ENCODE data around the gene PLAC1.
A peak's percentile ranks its signal among the peaks of the same experiment; 100 is the strongest.

Gene PLAC1

DNA sequence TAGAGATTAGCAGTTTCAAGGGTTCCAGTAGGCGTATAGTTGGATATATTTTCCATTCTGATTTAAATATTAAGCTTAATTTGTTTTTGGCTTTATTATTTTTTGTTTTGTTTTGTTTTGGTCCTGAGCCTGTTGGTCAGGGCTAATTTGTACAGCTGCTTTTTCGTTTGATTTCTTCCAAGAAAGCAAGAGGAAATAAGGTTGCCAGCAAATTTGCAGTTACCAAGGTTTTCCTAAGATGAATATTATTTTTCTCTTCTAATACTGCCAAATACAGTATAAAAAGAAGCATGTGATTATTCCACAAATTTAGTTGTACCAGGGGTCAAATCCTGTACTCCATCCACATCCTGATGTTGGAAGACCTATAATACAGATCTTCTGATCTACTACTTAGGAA lies 24.9 kb downstream of the PLAC1 start:
- FAIRE-seq (no peak), DNase-seq (ENCODE audit: extremely low spot score, insufficient read length, low read depth) (no peak)

- FAIRE-seq (no peak), DNase-seq (ENCODE audit: extremely low spot score, insufficient read length, low read depth) (no peak)
Measured at GRCh38 chrX:134632355-134632754, 25.9 kb downstream of the PLAC1 start.

- DNase-seq (ENCODE audit: extremely low spot score, insufficient read length, low read depth) (no peak), FAIRE-seq (peak; percentile 41)
Measured at GRCh38 chrX:134631426-134632346, 26.6 kb downstream of the PLAC1 start.

GRCh38 chrX:134628663-134629062 lies 29.6 kb downstream of the PLAC1 start:
- DNase-seq (ENCODE audit: extremely low spot score, insufficient read length, low read depth), result no peak
- no peak for FAIRE-seq

GRCh38 chrX:134626434-134626833 lies 31.8 kb downstream of the PLAC1 start:
- FAIRE-seq, result no peak
- no peak for DNase-seq (ENCODE audit: extremely low spot score, insufficient read length, low read depth)

DNA sequence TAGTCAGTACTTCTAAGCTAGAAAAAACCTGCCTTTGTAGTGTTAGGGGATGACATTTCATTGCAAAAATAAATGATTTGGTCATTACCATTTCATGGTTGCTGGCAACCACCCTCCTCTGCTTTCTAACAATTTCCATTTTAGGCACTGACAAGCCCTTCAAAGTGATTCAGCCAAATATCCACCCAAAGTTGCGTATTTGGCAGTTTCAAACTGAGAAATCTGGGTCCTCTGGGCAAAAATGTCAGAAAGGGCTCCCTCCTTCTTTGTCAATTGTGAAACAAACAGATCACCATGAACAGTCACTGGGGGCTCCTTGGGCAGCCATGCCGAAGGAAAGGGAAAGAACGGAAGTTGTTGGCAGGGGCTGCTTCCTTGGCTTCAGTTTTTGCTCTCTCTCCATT lies 33.0 kb downstream of the PLAC1 start:
- DNase-seq (ENCODE audit: extremely low spot score, insufficient read length, low read depth), result no peak
- no peak for FAIRE-seq

- DNase-seq (ENCODE audit: extremely low spot score, insufficient read length, low read depth) (no peak), FAIRE-seq (no peak)
Measured at GRCh38 chrX:134624046-134624430, 34.2 kb downstream of the PLAC1 start.

- FAIRE-seq, result no peak
- DNase-seq (ENCODE audit: extremely low spot score, insufficient read length, low read depth), result no peak
Measured at GRCh38 chrX:134623293-134624045, 34.8 kb downstream of the PLAC1 start.

DNA sequence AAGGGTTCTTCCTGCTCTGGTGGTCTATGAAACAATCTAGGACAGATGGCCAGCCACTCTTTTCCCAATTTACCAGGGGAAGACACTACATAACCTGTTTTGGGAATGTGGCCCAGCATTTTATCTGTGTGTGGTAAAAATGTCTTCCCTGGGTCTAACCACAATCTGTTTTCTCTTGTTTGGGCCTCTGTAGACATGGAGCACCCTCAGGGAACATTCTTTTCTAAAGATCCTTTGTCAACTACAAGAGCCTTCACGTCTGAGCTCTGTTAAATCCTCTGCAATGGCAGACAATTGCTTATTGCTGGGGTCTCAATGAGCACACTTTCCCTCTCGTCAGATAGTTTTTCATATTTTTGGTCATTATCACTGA lies 35.5 kb downstream of the PLAC1 start:
- FAIRE-seq (peak; percentile 26), DNase-seq (ENCODE audit: extremely low spot score, insufficient read length, low read depth) (no peak)

GRCh38 chrX:134622056-134622812 lies 36.0 kb downstream of the PLAC1 start:
- FAIRE-seq (peak; percentile 86), DNase-seq (ENCODE audit: extremely low spot score, insufficient read length, low read depth) (peak; percentile 17)

- FAIRE-seq (no peak), DNase-seq (ENCODE audit: extremely low spot score, insufficient read length, low read depth) (no peak)
Measured at GRCh38 chrX:134619838-134620237, 38.4 kb downstream of the PLAC1 start.

GRCh38 chrX:134613396-134613795 lies 44.9 kb downstream of the PLAC1 start:
- FAIRE-seq (no peak), DNase-seq (ENCODE audit: extremely low spot score, insufficient read length, low read depth) (no peak)

DNA sequence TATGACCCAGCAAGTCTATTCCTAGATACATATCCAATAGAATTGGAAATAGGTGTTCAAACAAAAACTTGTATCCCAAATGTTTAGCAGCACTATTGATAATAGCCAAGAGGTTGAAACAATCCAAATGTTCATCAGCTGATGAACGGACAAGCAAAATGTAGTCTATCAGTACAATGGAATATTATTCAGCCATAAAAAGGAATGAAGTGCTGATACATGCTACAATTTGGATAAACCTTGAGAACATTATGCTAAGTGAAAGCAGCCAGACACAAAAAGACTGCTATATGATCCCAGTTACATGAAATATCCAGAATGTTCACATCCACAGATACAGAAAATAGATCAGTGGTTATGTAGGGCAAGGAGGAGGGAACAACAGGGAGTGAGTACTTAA lies 50.1 kb downstream of the PLAC1 start:
- DNase-seq (ENCODE audit: extremely low spot score, insufficient read length, low read depth) (no peak), FAIRE-seq (no peak)

DNA sequence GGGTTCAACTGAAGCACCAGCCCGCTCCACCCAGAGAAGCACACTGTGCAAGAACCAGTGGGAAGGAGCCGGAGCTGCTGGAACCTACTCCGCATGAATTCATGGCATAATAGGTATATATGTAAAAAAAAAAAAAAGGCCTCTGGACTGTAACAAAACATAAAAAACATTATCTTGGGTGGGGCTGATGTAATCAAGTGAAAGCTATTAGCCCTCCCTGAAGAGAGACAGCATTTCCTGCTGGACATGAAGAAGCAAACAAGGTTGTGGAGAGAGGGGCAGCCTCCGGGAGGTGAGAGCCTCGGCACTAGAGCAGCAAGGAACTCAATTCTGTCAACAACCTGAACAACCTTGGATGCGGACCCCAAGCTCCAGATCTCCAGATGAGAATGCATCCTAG lies 50.7 kb downstream of the PLAC1 start:
- FAIRE-seq (no peak), DNase-seq (ENCODE audit: extremely low spot score, insufficient read length, low read depth) (no peak)

DNA sequence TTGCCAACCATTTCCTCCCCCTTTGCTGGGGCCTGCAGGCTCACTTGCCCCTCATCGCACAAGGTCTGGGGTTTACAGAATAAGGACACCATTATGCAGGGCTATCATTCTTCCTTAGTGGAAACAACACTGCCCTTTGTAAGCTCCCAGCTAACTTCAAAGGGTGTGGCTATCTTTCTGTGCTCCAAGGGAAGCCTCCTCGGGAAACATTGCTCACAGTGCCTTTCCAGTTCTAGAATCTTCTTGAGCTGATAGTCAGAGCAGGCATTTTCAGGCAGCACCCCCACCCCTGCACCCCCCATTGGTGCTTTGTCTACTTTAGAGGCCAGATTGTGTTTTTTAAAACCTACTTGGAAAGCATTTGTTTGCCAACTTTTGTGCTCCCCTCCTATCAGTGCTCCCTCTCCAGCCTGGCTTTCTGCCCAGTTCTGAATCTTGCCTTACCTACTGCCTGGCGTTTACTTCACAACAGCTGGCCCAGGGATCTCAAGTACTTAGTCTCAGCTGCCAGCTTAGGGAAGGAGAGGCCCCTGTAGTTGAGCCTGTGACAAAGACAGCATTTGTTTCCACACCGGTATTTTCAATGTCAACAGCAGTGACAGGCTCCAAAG lies 53.5 kb downstream of the PLAC1 start:
- DNase-seq (ENCODE audit: extremely low spot score, insufficient read length, low read depth), result no peak
- FAIRE-seq, result no peak

DNA sequence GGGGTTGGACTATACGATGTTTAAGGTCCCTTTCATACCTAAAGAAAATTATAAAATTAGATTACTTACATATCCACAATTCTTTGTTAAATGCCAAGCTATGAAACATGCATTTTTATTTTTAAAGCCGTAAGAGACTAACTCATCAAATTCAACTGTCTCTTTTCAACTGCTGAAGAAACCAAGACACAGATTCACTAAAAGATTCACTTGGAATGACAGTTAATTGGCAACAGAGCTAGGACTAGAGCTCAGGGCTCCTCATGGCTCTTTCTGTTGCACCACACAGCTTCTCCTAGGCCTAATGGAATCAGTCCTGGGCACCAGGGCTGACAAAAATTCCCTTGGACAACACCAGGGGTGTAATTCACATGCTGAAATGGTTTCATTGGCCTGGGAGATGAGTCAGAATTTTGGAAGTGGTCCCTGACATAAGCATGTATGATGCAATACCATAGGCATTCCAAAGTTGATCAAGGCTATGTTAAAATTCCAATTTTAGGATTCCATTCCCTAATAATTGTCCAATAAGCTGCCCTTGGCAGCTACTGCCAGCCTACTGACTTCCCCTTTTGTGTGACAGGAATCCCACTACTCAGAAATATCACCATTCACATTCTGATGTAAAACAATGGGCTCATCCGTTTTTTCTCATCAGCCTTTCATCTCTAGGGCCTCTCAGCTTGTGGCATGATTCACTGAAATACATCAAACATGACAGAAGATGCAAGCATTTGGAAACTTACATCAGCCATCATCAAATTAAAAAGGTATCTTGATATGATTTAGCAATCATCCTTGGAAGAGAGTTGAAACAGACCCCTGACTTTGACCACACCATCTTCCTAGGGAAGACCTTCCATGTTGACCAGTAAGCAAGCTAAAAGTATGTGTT lies 54.2 kb downstream of the PLAC1 start:
- no peak for FAIRE-seq

DNA sequence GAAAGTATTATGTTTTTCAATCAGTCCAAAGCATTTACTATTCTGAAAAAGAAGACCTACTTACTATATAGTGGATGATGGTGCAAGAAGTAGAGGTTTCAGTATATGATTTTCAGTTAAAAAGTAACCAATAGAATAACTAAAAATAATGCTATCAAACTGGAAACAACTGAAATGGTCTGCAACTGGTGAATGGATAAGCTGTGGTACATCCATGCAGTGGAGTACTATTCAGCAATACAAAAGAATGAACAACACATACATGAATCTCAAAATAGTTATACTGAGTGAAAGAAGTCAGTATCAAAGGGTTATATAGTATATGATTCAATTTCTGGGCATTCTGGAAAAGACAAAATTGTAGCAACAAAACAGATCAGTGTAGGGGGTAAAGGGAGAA lies 55.9 kb downstream of the PLAC1 start:
- FAIRE-seq (no peak), DNase-seq (ENCODE audit: extremely low spot score, insufficient read length, low read depth) (no peak)

More for the DNA sequence above, 54.2 kb downstream of the PLAC1 start:
- DNase-seq (ENCODE audit: extremely low spot score, insufficient read length, low read depth), result no peak

- no peak for DNase-seq (ENCODE audit: extremely low spot score, insufficient read length, low read depth)
- no peak for FAIRE-seq
Measured at GRCh38 chrX:134601240-134601765, 57.0 kb downstream of the PLAC1 start.

DNA sequence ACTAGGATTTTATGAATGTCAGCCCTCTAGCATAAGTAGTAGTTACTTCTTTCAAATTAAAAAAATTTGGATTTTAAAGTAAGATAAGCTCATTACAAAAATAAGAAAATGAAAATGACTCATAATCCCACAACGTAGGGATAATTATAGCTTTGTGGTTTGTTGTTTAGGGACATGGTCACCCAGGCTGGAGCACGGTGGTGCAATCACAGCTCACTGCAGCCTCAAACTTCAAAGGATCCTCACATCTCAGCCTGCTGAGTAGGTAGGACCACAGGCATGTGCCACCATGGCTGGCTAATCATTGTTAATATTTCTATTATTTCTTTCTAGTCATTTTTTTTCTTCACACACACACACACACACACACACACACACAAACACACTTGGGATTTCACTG lies 57.6 kb downstream of the PLAC1 start:
- FAIRE-seq (no peak), DNase-seq (ENCODE audit: extremely low spot score, insufficient read length, low read depth) (no peak)

Data from GM18507 (cell line).